ENCODE data around the gene LMF2. TPM values are rescaled to one million over a fixed set of nuclear protein-coding genes. Genes with fewer than 3 reads are reported as not detected.

Gene LMF2
- total RNA-seq, 4 donors from 2014 or later = 50.8 to 54.9 (median 51.7) TPM

- DNase-seq (ENCODE audit: low spot score) (no peak), ATAC-seq (ENCODE audit: low FRiP score) (no peak)
- TF ChIP-seq CTCF (IDR thresholded peaks at IDR 0.05) = no peak
These were observed 37.0 kb downstream of the LMF2 start for GRCh38 chr22:50470491-50470890.

DNA sequence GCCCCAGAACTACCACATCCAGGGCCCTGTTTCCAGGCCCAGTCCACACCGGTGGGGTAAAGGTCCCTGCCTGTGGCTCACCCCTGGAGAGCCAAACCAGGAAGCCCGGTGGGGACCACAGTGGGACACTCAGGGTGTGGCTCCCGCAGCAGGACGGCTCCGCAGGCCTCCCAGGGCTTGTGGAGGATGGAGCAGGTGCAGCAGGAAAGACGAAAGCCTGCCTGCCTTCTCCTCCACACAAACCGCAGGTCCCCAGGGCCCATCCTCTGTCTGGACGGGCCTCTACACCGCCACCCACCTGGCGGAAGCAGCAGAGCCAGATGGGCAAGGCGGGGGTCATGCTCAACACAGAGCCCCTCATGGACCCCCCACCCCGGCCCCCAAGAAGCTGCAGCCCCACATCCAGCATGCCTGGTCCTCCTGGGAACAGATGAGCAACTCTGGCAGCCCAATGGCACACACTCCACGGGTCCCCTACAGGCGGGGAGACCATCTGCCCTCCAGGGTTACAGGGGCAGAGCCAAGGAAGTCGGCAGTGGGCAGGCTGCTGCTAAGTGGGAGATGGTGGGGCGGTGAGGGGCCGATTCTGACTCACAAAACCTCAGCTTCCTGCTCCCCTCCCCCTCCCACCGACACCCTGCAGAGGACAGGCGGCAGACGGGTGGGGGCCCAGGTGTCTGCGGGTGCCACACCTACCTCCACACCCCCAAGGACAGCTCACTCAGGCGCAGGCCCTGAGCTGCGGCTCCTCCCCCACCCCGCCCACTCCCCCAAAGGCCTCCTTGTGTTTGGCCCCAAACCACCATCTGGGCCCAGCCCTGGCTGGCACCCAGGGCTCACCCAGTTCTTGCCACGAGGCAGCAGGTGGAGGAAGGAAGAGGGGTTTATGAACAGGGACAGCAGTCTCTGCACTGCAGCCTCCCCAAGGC lies 37.9 kb downstream of the LMF2 start:
- ATAC-seq (ENCODE audit: low FRiP score) (no peak), DNase-seq (ENCODE audit: low spot score) (no peak)

GRCh38 chr22:50468626-50469025 lies 38.9 kb downstream of the LMF2 start:
- ATAC-seq (ENCODE audit: low FRiP score) (no peak), DNase-seq (ENCODE audit: low spot score) (no peak)
- no peak for TF ChIP-seq CTCF (IDR thresholded peaks at IDR 0.05)

More for the DNA sequence above, 37.9 kb downstream of the LMF2 start:
- no peak for TF ChIP-seq CTCF (IDR thresholded peaks at IDR 0.05)

DNA sequence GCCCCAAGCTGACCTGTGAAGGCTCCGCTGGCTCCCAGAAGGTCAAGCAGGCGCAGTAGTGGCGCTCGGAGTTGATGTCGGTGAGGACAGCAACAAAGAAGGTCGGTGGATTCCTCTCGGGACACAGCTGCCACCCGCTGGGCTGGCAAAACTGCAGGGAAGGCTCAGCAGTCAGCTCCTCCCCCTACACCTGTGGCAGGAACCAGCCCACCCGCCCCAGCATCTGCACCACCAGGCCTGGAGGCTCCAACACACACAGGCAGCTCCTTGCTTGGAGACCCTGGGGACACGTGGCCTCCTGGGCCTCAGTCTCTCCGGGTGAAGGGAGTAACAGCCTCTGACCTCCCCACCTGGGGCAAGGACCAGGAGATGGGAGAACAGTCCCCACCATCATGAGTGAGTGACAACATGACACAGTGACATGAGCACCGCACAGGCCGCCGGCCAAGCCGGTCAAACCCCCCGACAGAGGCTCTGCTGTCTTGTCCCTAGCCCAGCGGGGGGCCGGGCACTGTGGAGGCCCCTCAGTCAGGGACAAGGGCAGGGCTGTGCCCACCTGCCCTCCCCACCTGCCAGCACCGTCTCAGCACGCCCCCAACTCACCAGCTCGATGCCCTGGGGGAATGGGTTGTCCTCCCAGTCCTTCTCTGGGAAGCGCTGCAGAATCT lies 39.6 kb downstream of the LMF2 start:
- ATAC-seq (ENCODE audit: low FRiP score) = no peak
- DNase-seq (ENCODE audit: low spot score) = no peak
- no peak for TF ChIP-seq CTCF (IDR thresholded peaks at IDR 0.05)

DNA sequence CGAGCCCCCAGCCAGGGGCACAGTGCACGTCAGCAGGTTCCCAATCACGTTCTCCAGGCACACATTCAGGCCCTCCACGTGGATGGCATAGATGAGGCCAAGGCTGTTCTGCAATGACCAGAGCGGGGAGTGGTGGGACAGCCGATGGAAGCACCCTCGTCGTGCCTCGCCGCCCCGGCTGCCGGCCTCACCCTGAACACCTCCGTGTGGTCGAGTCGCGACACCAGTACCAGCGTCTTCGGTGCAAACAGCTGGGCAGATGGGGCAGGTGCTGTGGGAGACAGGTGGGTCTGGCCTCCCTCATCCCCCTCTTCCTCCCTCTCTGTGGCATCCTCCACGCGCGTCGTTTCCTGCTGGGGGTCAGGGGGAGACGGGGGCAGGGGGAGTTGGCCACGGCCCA lies 40.2 kb downstream of the LMF2 start:
- DNase-seq (ENCODE audit: low spot score) (no peak), ATAC-seq (ENCODE audit: low FRiP score) (no peak)
- TF ChIP-seq CTCF (IDR thresholded peaks at IDR 0.05) = no peak

DNA sequence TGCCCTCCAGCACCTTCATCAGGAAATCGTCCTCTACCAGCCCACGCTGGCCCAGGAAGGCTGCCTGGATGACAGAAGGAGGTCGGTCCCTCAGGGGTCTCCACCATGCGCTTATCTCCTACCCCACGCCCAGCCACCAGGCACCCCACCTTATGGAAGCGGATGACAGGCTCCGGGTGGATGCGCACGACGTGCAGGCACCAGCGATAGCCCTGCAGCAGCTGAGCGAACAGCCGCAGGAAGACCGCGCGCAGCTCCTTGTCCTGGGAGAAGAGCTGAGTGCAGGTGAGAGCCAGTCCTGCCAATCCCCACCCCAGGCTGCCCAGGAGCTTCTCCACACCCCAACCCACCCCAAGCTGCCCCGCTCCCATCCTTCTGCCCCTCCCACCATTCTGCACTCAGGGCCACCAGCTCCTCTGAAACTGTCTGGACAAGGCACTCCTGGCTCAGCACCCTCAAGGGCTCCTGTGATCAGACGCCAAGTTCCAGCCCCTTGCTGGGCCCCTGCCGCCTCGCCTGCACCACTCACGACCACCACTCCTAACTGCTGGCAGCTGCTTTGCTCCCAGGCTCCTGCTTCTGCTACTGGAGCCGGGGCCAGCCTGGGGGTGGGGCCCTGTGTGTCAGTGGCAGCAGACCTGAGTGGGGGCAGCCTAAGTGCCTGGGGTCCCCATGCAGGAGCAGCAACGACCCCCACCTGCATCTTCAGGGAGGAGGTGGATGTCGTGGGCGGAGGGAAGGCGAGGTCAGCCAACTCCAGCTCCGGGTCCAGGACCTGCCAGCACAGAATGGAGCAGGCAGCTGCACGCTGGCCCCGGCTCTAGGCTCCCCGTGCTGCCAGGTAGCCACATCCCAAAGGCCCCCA lies 42.2 kb downstream of the LMF2 start:
- TF ChIP-seq CTCF (IDR thresholded peaks at IDR 0.05) = no peak
- no peak for ATAC-seq (ENCODE audit: low FRiP score)
- DNase-seq (ENCODE audit: low spot score) = no peak

All from omental fat pad (tissue), 4 donors.